Transverse colon (tissue), 3 donors: ENCODE measurements around the gene RUNX1.

ENCODE experiments used
- CTCF ChIP-seq, 5 experiments: fragments of 200-600 bp in 3 of 5; fragments of 450-650 bp in 2 of 5; sonication (generic) in 3 of 5; IDR thresholded peaks; 1 replicate in 2 of 5; 2 replicates in 3 of 5; pipeline ENCODE4 v1.5.1; 2016 to 2017; ENCODE audit warnings: antibody characterized with exemption in 5 of 5, inconsistent platforms in 3 of 5, mild to moderate bottlenecking in 2 of 5, moderate library complexity in 1 of 5
- POLR2A ChIP-seq: fragments of 450-650 bp; IDR thresholded peaks from one replicate; pipeline ENCODE4 v1.6.1; 2016; ENCODE audit warnings: antibody characterized with exemption, mild to moderate bottlenecking, moderate library complexity

DNA sequence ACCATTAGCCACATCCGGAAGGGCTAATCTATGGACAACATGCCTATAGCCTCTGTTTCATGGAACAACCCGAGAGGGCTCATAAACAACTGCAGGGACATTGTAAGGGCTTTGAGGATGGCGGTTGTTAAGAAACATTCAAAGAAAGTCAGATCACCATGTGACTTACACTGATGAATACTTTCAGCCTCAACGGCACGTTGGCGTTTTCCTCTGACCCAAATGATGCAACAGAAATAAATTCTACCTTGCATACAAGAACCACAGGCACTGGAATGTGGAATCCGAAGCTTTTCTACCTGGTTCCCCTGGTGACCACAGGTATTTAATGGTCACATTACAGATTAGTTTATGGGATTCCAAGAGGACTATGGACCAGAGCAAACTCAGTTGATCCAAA lies 273.3 kb downstream of the RUNX1 start:
- TF ChIP-seq CTCF (IDR thresholded peaks at IDR 0.05) (no peak), POLR2A (no peak)
